Suprapubic skin (tissue), 4 donors: ENCODE data around the gene TBC1D8. TPM values are rescaled to one million over a fixed set of nuclear protein-coding genes. Genes with fewer than 3 reads are reported as not detected.

Experiments used
- DNase-seq, 2 donors: peaks; one replicate each; pipeline ENCODE4 v3.0.0-alpha.2; 2019; ENCODE audit warnings: low spot score in 2 of 2
- H3K27ac ChIP-seq: fragments of 200-600 bp; sonication (generic); one replicate; pipeline ENCODE4 v1.5.1; 2019
- H3K27me3 ChIP-seq: fragments of 200-600 bp; sonication (generic); one replicate; pipeline ENCODE4 v1.5.1; 2019
- H3K36me3 ChIP-seq: fragments of 200-600 bp; sonication (generic); one replicate; pipeline ENCODE4 v1.5.1; 2019
- H3K4me1 ChIP-seq: fragments of 200-600 bp; sonication (generic); one replicate; pipeline ENCODE4 v1.5.1; 2019
- H3K4me3 ChIP-seq: fragments of 200-600 bp; sonication (generic); one replicate; pipeline ENCODE4 v1.5.1; 2019; ENCODE audit warnings: mild to moderate bottlenecking
- H3K9me3 ChIP-seq: fragments of 200-600 bp; sonication (generic); one replicate; pipeline ENCODE4 v1.5.1; 2019
- CTCF ChIP-seq, 2 donors: fragments of 200-600 bp in 1 of 2; fragments of 450-650 bp in 1 of 2; sonication (generic) in 1 of 2; IDR thresholded peaks; one replicate each; pipeline ENCODE4 v1.5.1; 2016 to 2019; ENCODE audit warnings: antibody characterized with exemption in 2 of 2, mild to moderate bottlenecking in 1 of 2, moderate library complexity in 1 of 2
- EP300 ChIP-seq: sonication (generic); formaldehyde crosslinking; IDR thresholded peaks from one replicate; pipeline ENCODE4 v1.6.1; 2017; ENCODE audit warnings: antibody characterized with exemption
- POLR2A ChIP-seq, 2 donors: fragments of 450-650 bp; IDR thresholded peaks; one replicate each; pipeline ENCODE4 v1.6.1; 2017; ENCODE audit warnings: antibody characterized with exemption in 2 of 2, mild to moderate bottlenecking in 2 of 2, moderate library complexity in 2 of 2
- POLR2AphosphoS5 ChIP-seq, 3 donors: sonication (generic); formaldehyde crosslinking; IDR thresholded peaks; one replicate each; pipeline ENCODE4 v1.6.1; 2017; ENCODE audit warnings: antibody characterized with exemption in 3 of 3
- WGBS: methylation state at CpG from one replicate; pipeline ENCODE4 v1.1.5; 2018; 5-methylcytosine and 5-hydroxymethylcytosine counted together
- total RNA-seq, 4 donors: library from RNA; depleted of rRNA; stranded (reverse); fragments of >200 nt; gene quantifications; one replicate each; pipeline ENCODE4 v1.1.0, GENCODE V29; 2016

The TBC1D8 gene
- total RNA-seq, 4 donors from 2014 or later, result 38.8 to 309 (median 68.3) TPM

- Histone ChIP-seq H3K4me1 (no peaks in the 10 kb centered on the region), H3K27ac (no peak overlapping the region), H3K27me3 (no peaks in the 10 kb centered on the region), H3K4me3 (no peak overlapping the region), H3K9me3 (no peaks in the 10 kb centered on the region), H3K36me3 (peaks cover 16% of the 10 kb centered on the region)
- TF ChIP-seq POLR2A (IDR thresholded peaks at IDR 0.05) (no peak), CTCF (IDR thresholded peaks at IDR 0.05) (no peak), EP300 (no peak), POLR2AphosphoS5 (IDR thresholded peaks at IDR 0.05) (no peak)
- WGBS, result 78% methylated on average over 2 of the region's 2 CpGs
- no peak for DNase-seq
These were observed 170.2 kb downstream of the TBC1D8 start for GRCh38 chr2:100981011-100981410.

GRCh38 chr2:100980046-100980445 is 171.1 kb downstream of the TBC1D8 start:
- WGBS, result 95% methylated on average over 12 of the region's 12 CpGs
- Histone ChIP-seq H3K4me3 (no peak overlapping the region), H3K4me1 (no peaks in the 10 kb centered on the region), H3K27ac (no peak overlapping the region), H3K36me3 (peaks cover 24% of the 10 kb centered on the region), H3K27me3 (no peaks in the 10 kb centered on the region), H3K9me3 (no peaks in the 10 kb centered on the region)
- DNase-seq, result no peak
- TF ChIP-seq POLR2A (IDR thresholded peaks at IDR 0.05) (no peak), POLR2AphosphoS5 (IDR thresholded peaks at IDR 0.05) (no peak), CTCF (IDR thresholded peaks at IDR 0.05) (no peak), EP300 (no peak)

GRCh38 chr2:100978582-100979191 is 172.5 kb downstream of the TBC1D8 start:
- TF ChIP-seq POLR2A (IDR thresholded peaks at IDR 0.05), result no peak
- no peak for TF ChIP-seq POLR2AphosphoS5 (IDR thresholded peaks at IDR 0.05)
- no peak for TF ChIP-seq CTCF (IDR thresholded peaks at IDR 0.05)
- TF ChIP-seq EP300, result no peak
- DNase-seq, result peak in 1 of 2 donors; percentile 48
- no peaks in the 10 kb centered on the region for H3K27me3 ChIP-seq
- no peak overlapping the region for H3K4me3 ChIP-seq
- H3K27ac ChIP-seq, result no peak overlapping the region
- H3K36me3 ChIP-seq, result peaks cover 35% of the 10 kb centered on the region
- no peaks in the 10 kb centered on the region for H3K4me1 ChIP-seq
- 79% methylated on average over 16 of the region's 16 CpGs for WGBS
- H3K9me3 ChIP-seq, result no peaks in the 10 kb centered on the region

GRCh38 chr2:100977511-100977910 is 173.7 kb downstream of the TBC1D8 start:
- H3K27ac ChIP-seq, result no peak overlapping the region
- H3K4me3 ChIP-seq, result no peak overlapping the region
- peaks cover 38% of the 10 kb centered on the region for H3K36me3 ChIP-seq
- TF ChIP-seq POLR2AphosphoS5 (IDR thresholded peaks at IDR 0.05) (no peak), EP300 (no peak), CTCF (IDR thresholded peaks at IDR 0.05) (no peak), POLR2A (IDR thresholded peaks at IDR 0.05) (no peak)
- H3K9me3 ChIP-seq, result no peaks in the 10 kb centered on the region
- H3K27me3 ChIP-seq, result no peaks in the 10 kb centered on the region
- 89% methylated on average over 7 of the region's 12 CpGs for WGBS
- no peaks in the 10 kb centered on the region for H3K4me1 ChIP-seq
- no peak for DNase-seq

- H3K36me3 ChIP-seq, result peaks cover 38% of the 10 kb centered on the region
These were observed 174.4 kb downstream of the TBC1D8 start for GRCh38 chr2:100976645-100977391.

More at GRCh38 chr2:100976645-100977391, 174.4 kb downstream of the TBC1D8 start:
- no peak for DNase-seq
- no peak for TF ChIP-seq EP300
- TF ChIP-seq POLR2A (IDR thresholded peaks at IDR 0.05), result no peak
- no peak for TF ChIP-seq CTCF (IDR thresholded peaks at IDR 0.05)
- TF ChIP-seq POLR2AphosphoS5 (IDR thresholded peaks at IDR 0.05), result no peak
- WGBS, result 85% methylated on average over 19 of the region's 19 CpGs
- no peaks in the 10 kb centered on the region for H3K27me3 ChIP-seq
- H3K9me3 ChIP-seq, result no peaks in the 10 kb centered on the region
- H3K4me1 ChIP-seq, result no peaks in the 10 kb centered on the region
- H3K4me3 ChIP-seq, result no peak overlapping the region
- H3K27ac ChIP-seq, result no peak overlapping the region
